ENCODE results near the gene CALR3.
"Not testable (repeated sequence)": the region's sequence is repeated elsewhere in the genome, so short reads cannot be mapped to it uniquely, and the experiment has no call there.

CALR3 gene

GRCh38 chr19:16525751-16526481 is 29.9 kb upstream of the CALR3 start:
- in situ Hi-C loops (cut with MboI; ENCODE audit: low pct_unique_long_range_greater_than_20kb, low sequenced_read_pairs): no loop called here
- no peak for DNase-seq

GRCh38 chr19:16524991-16525734 is 29.2 kb upstream of the CALR3 start:
- in situ Hi-C loops (cut with MboI; ENCODE audit: low pct_unique_long_range_greater_than_20kb, low sequenced_read_pairs): no loop called here
- DNase-seq: no peak

DNA sequence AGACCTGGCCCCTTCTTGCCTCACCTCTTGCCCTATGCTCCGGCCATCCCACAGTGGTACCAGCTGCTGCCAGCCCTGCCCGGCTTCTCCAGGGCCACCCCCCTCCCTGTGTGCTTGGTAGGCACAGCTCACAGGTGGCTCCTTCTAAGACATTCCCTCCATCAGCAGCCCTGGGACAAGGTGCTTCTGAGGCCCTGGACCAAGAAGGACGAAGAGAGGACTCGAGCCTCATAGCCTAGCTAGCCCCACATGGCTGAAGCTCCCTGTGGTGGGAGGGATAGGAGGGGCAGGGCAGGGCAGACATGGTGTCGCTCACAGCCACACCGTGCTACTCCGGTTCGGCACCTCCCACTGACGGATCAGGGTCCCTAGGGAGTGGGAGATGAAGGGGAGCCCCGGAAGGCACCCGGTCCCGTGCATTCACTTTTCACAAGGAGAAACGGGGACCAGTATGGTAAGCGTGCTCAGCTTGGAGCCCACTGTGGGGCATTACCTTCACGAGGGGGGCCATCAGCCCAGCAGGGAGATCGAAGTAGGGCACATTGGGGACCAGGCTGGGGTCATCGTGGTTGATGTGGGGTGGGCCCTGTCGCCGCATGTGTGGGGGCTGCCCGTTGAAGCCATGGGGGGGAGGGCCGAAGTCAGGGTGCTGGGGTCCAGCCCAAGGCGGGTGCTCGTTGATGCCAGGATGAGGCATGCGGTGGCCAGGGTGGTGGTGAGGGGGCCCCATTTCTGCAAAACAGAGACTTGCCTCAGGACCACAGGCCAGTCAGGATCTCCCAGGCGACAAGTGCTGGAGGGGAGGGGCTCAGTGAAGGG is 26.8 kb upstream of the CALR3 start:
- in situ Hi-C loops (cut with MboI; ENCODE audit: low pct_unique_long_range_greater_than_20kb, low sequenced_read_pairs): no loop called here
- no peak for DNase-seq

- no peak for DNase-seq
- in situ Hi-C loops (cut with MboI; ENCODE audit: low pct_unique_long_range_greater_than_20kb, low sequenced_read_pairs): no loop called here
Measured at GRCh38 chr19:16521715-16522289, 25.8 kb upstream of the CALR3 start.

DNA sequence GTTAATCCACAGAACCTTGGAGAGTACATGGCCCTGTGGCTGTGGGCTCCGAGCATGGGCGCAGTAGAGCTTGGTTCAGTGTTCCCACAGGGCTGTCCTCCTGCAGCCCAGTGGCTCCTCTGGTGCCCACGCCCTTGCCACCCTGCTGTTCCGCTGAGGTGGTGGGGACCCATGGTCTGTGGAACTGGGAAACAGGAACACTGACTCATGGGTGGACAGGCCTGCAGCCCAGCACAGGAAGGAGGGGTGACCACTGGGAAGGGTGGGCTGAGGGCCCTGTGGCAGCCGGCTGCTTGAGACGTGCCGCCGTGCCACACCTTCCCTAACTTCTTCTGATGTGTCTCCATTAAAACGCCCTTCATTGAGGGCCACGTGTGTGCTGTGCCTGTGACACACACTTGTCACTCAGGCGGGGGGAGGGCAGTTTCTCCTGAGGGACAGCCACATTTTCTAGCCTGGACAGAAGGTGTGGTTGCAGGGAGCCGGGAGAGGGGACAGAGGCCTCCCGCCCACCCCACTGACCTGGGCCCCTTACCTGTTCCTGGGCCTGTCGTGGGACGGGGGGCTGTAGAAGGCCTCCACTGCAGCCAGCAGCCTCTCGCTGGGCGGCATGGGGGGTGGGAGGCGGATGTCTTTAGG is 25.1 kb upstream of the CALR3 start:
- no peak for DNase-seq
- in situ Hi-C loops (cut with MboI; ENCODE audit: low pct_unique_long_range_greater_than_20kb, low sequenced_read_pairs): no loop called here

GRCh38 chr19:16520074-16520973 is 24.4 kb upstream of the CALR3 start:
- in situ Hi-C loops (cut with MboI; ENCODE audit: low pct_unique_long_range_greater_than_20kb, low sequenced_read_pairs): no loop called here
- no peak for DNase-seq

DNA sequence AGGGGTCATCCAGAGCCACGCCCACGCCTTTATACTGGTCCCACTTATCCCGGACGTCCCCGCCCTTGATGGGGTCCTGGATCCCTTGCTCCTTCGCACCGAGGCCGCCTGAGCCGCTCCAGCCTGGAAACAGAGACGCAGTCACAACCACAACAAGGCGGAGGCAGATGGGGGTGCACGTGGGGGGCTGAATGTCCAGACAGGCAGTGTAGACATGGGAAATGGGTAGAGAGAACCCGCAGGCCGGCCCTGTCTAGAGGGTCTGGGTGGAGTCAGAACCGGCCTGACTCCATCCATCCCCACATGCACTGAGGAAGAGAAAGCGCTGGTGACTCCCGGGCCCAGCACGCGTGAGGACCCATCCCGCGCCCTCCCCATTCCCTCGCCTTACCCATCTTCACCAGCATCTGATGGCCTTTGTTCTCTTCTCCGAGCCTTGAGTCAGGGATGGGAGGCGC is 23.3 kb upstream of the CALR3 start:
- in situ Hi-C loops (cut with MboI; ENCODE audit: low pct_unique_long_range_greater_than_20kb, low sequenced_read_pairs): no loop called here
- no peak for DNase-seq

GRCh38 chr19:16518483-16519229 is 22.7 kb upstream of the CALR3 start:
- in situ Hi-C loops (cut with MboI; ENCODE audit: low pct_unique_long_range_greater_than_20kb, low sequenced_read_pairs): no loop called here
- no peak for DNase-seq

GRCh38 chr19:16518061-16518460 is 22.1 kb upstream of the CALR3 start:
- no peak for DNase-seq
- in situ Hi-C loops (cut with MboI; ENCODE audit: low pct_unique_long_range_greater_than_20kb, low sequenced_read_pairs): no loop called here

DNA sequence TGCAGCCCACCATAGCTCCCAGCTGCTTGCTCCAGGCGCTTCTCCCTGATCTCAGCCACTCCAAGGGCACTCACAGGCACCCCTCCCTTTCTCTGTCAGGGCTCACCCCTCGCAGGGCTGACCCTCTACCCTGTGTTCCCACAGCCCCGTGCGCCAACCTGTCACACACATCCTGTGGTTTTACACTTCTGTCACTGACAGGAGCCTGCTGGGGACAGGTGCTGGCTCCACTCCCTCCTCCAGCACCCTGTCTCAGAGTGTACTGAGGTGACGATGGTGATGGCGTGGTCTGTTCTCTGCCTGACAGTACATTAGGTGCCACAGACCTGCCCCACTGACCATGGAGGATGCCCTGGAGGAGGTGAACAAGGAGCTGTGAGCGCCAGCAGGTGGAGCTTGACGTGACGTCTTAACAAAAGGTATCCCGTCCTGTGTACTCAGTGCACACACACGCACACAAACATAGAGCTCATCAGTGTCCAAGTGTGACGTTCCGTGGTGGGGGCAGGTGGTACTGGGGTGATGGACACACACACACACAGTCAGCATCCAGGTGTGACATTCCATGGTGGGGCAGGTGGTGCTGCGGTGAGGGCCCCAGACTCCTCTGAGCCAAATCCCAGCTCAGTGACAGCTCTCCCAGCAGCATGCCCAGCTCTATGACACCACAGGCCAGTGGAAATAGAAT is 21.1 kb upstream of the CALR3 start:
- no peak for DNase-seq
- in situ Hi-C loops (cut with MboI; ENCODE audit: low pct_unique_long_range_greater_than_20kb, low sequenced_read_pairs): no loop called here

DNA sequence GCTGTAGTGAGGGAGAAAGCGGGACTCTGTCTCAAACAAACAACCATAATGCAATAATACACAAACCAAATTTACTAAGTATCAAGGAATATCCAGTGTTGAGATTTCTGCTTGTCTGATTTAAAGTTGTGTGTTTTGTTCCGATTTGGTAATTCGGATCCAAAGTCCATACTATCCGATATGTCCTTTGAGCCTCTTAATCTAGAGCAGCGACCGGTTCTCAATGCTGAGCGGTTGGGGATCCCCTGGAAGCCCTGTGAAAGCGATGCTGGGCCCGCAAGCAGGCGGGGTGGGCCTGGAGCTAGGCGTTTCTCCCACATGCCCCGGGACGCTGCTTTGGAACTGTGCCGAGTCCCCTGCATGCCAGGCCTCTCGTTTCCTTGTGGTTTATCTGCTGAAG is 20.4 kb upstream of the CALR3 start:
- in situ Hi-C loops (cut with MboI; ENCODE audit: low pct_unique_long_range_greater_than_20kb, low sequenced_read_pairs): no loop called here
- DNase-seq: no peak

- DNase-seq: no peak
- in situ Hi-C loops (cut with MboI; ENCODE audit: low pct_unique_long_range_greater_than_20kb, low sequenced_read_pairs): no loop called here
Measured at GRCh38 chr19:16514383-16515019, 18.5 kb upstream of the CALR3 start.

DNA sequence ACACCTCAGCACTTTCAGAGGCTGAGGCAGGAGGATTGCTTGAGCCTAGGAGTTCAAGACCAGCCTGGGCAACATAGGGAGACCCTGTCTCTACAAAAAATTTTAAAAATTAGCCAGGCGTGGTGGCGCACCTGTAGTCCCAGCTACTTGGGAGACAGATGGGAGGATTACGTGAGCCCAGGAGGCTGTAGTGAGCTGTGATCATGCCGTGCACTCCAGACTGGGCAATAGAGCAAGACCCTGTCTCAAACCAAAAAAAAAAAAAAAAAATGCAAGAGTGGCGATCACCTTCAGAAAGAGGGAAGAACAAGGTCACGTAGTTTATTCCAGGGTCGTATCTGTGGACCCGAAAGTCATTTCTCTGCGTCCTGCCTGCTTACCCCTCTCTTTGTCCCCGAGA is 16.6 kb upstream of the CALR3 start:
- in situ Hi-C loops (cut with MboI; ENCODE audit: low pct_unique_long_range_greater_than_20kb, low sequenced_read_pairs); DNase-seq: not testable (repeated sequence)

DNA sequence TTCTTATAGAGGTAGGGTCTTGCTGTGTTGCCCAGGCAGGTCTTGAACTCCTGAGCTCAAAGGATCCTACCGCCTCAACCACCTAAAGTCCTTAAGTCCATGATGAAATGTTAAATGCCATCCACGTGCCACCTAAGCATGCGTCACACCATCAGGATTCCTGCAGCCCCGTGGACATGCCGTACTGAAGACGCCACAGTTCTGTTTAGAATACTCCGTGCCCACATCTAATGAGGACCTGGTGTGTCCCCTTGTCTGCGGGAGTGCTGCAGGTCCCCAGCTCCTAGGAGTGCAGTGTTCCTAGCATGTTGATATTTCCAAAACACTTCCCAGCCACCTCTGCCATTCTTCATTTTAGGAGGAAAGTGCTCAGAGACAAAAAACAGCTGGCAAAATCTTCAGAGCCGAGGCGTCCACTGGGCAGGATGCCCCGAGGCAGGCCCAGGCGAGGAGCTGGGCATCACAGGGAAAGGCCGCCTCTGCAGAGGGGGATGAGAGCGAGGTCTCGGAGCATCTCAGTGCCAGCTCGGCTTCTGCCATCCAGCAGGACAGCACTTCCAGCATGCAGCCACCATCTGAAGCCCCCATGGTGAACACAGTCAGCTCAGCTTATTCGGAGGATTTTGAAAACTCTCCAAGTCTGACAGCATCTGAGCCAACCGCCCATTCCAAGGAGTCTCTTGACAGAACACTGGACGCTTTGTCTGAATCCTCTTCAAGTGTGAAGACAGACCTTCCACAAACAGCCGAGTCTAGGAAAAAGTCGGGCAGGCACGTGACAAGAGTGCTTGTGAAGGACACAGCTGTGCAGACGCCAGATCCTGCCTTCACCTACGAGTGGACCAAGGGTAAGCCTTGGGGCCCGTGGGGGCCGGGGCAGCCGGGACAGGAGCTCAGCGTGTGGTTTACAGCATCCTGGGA is 13.4 kb upstream of the CALR3 start:
- in situ Hi-C loops (cut with MboI; ENCODE audit: low pct_unique_long_range_greater_than_20kb, low sequenced_read_pairs): no loop called here
- no peak for DNase-seq

DNA sequence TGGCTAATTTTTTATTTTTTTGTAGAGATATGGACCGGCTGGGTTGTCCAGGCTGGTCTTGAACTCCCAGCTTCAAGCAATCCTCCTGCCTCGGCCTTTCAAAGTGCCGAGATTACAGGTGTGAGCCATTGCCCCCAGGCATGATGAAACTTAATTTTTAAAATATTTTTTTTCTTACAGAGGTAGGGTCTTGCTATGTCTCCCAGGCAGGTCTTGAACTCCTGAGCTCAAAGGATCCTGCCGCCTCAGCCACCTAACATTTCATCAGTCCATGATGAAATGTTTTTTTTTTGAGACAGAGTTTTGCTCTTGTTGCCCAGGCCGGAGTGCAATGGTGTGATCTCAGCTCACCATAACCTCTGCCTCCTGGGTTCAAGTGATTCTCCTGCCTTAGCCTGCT is 12.6 kb upstream of the CALR3 start:
- DNase-seq: no peak

DNA sequence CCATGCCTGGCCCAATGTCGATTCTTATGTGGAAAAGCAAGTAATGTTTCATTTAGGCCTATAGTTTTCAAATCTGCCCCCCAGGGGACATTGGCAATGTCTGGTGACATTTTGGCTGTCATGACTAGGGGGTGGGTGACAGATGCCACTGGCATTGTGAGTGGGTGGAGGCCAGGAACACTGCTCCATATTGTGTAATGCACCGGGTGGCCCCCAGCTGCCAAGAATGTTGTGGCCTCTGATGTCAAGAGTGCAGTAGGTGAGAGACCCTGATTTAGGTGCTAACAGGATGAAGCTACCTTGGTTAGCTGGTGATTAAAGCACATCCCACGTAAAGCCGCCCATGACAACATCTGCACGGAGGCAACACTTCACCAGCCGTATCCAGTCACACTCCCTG is 11.0 kb upstream of the CALR3 start:
- no peak for DNase-seq
- in situ Hi-C loops (cut with MboI; ENCODE audit: low pct_unique_long_range_greater_than_20kb, low sequenced_read_pairs): no loop called here

More for the DNA sequence above, 12.6 kb upstream of the CALR3 start:
- in situ Hi-C loops (cut with MboI; ENCODE audit: low pct_unique_long_range_greater_than_20kb, low sequenced_read_pairs): no loop called here
